Stimulated activated effector memory CD8-positive, alpha-beta T cell treated with anti-CD3 and anti-CD28 coated beads, Interleukin-12 subunit alpha, Interleukin-12 subunit beta, amount 100 ng/mL, for 72 hours (primary cell): Measurements from ENCODE around the gene DDX25.

ENCODE experiments used
- ATAC-seq: fragments of 150-1000 bp; cut with Tn5 transposase; 2 replicates; pipeline ENCODE4 v1.10.0; 2021
- DNase-seq, 2 donors: peaks; one replicate each; pipeline ENCODE4 v3.0.0; 2021 to 2022; ENCODE audit warnings: low spot score in 2 of 2
- H3K27ac Mint-ChIP-seq: one replicate; pipeline ENCODE4 v1.8.0; 2022; ENCODE audit warnings: mild to moderate bottlenecking, mixed read lengths
- H3K36me3 Mint-ChIP-seq: one replicate; pipeline ENCODE4 v1.8.0; 2022; ENCODE audit warnings: mild to moderate bottlenecking, mixed read lengths
- H3K4me1 Mint-ChIP-seq: one replicate; pipeline ENCODE4 v1.8.0; 2022; ENCODE audit warnings: mixed read lengths
- H3K4me3 Mint-ChIP-seq: one replicate; pipeline ENCODE4 v1.8.0; 2022; ENCODE audit warnings: mild to moderate bottlenecking, mixed read lengths
- H3K9me3 Mint-ChIP-seq: one replicate; pipeline ENCODE4 v1.8.0; 2022; ENCODE audit warnings: mixed read lengths

DDX25 gene

GRCh38 chr11:125959511-125959910, 55.2 kb downstream of the DDX25 start:
- no peak overlapping the region for H3K27ac Mint-ChIP-seq
- peaks cover 7% of the 10 kb centered on the region for H3K9me3 Mint-ChIP-seq
- H3K4me1 Mint-ChIP-seq = no peaks in the 10 kb centered on the region
- no peak overlapping the region for H3K4me3 Mint-ChIP-seq
- DNase-seq = no peak
- no peak for ATAC-seq
- no peaks in the 10 kb centered on the region for H3K36me3 Mint-ChIP-seq

- no peak for DNase-seq
- no peaks in the 10 kb centered on the region for H3K4me1 Mint-ChIP-seq
- no peaks in the 10 kb centered on the region for H3K36me3 Mint-ChIP-seq
- no peak for ATAC-seq
- peaks cover 7% of the 10 kb centered on the region for H3K9me3 Mint-ChIP-seq
- no peak overlapping the region for H3K4me3 Mint-ChIP-seq
- no peak overlapping the region for H3K27ac Mint-ChIP-seq
These were observed 55.6 kb downstream of the DDX25 start for GRCh38 chr11:125959931-125960330.

DNA sequence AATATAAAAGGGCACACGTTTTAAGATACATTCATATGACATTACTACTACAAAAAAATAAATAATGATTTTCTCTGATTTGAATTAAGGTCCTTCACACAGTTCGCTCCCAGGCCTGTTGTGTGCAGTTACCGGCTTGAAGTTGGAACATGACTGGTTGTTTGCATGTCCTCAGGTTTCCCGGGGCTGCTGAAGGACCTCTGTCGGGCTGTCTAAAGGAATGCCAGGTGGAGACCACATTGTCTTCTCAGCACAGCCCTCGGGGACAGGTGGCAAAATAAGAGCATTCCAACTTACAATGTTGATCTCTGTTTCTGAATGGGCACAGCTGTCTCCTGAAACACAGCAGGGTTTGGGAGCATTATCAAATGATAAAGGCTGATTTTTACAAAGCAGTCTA, 56.5 kb downstream of the DDX25 start:
- H3K4me1 Mint-ChIP-seq = no peaks in the 10 kb centered on the region
- no peak for ATAC-seq
- no peaks in the 10 kb centered on the region for H3K36me3 Mint-ChIP-seq
- H3K4me3 Mint-ChIP-seq = no peak overlapping the region
- peaks cover 7% of the 10 kb centered on the region for H3K9me3 Mint-ChIP-seq
- no peak overlapping the region for H3K27ac Mint-ChIP-seq
- no peak for DNase-seq

DNA sequence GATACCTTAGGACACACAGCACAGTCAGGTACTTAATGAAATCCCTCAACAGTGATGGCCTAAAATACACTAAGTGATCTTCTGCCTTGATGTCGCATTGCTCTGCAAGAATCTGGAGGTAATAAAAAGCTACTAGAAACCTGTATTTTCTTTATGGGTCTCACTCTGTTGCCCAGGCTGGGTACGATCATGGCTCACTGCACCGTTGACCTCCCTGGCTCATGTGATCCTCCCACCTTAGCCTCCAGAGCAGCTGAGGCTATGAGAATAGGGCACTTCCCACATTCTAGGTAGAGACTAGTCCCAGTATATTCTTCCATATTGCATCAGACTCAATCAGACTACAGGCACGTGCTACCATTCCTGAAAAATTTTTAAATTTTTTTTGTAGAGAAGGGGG, 63.2 kb downstream of the DDX25 start:
- Mint-ChIP-seq H3K4me3 (no peak overlapping the region), H3K9me3 (peaks cover 5% of the 10 kb centered on the region), H3K4me1 (no peaks in the 10 kb centered on the region), H3K36me3 (no peaks in the 10 kb centered on the region), H3K27ac (no peak overlapping the region)
- ATAC-seq (no peak), DNase-seq (no peak)

GRCh38 chr11:125968354-125968753, 64.0 kb downstream of the DDX25 start:
- H3K9me3 Mint-ChIP-seq = no peaks in the 10 kb centered on the region
- ATAC-seq = no peak
- H3K4me3 Mint-ChIP-seq = no peak overlapping the region
- H3K4me1 Mint-ChIP-seq = no peaks in the 10 kb centered on the region
- no peak for DNase-seq
- H3K27ac Mint-ChIP-seq = no peak overlapping the region
- no peaks in the 10 kb centered on the region for H3K36me3 Mint-ChIP-seq

GRCh38 chr11:125971618-125972017, 67.3 kb downstream of the DDX25 start:
- no peak overlapping the region for H3K27ac Mint-ChIP-seq
- no peak overlapping the region for H3K4me3 Mint-ChIP-seq
- no peaks in the 10 kb centered on the region for H3K36me3 Mint-ChIP-seq
- no peak for ATAC-seq
- H3K4me1 Mint-ChIP-seq = no peaks in the 10 kb centered on the region
- DNase-seq = no peak
- no peaks in the 10 kb centered on the region for H3K9me3 Mint-ChIP-seq

DNA sequence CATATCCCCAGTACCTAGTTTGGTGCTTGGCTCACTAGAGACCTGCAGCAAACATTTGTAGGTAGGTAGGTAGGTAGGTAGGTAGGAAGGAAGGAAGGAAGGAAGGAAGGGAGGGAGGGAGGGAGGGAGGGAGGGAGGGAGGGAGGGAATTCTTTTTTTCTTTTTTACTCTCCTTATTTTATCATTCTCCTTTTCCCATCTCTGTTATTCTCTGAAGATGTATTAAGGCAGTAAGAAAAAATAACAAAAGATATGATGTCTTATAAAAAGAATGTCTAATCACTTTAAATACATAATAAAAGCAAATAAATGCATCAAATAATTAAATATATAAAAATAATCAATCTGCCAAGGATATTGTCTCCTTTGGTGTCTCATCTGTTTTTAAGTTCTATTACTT, 70.0 kb downstream of the DDX25 start:
- no peaks in the 10 kb centered on the region for H3K36me3 Mint-ChIP-seq
- H3K4me3 Mint-ChIP-seq = no peak overlapping the region
- H3K4me1 Mint-ChIP-seq = no peaks in the 10 kb centered on the region
- DNase-seq (no peak), ATAC-seq (no peak)
- H3K27ac Mint-ChIP-seq = no peak overlapping the region
- H3K9me3 Mint-ChIP-seq = no peaks in the 10 kb centered on the region

- DNase-seq = no peak
- no peaks in the 10 kb centered on the region for H3K36me3 Mint-ChIP-seq
- H3K4me3 Mint-ChIP-seq = no peak overlapping the region
- no peaks in the 10 kb centered on the region for H3K9me3 Mint-ChIP-seq
- H3K27ac Mint-ChIP-seq = no peak overlapping the region
- ATAC-seq = no peak
- no peaks in the 10 kb centered on the region for H3K4me1 Mint-ChIP-seq
These were observed 71.3 kb downstream of the DDX25 start for GRCh38 chr11:125975634-125976033.

DNA sequence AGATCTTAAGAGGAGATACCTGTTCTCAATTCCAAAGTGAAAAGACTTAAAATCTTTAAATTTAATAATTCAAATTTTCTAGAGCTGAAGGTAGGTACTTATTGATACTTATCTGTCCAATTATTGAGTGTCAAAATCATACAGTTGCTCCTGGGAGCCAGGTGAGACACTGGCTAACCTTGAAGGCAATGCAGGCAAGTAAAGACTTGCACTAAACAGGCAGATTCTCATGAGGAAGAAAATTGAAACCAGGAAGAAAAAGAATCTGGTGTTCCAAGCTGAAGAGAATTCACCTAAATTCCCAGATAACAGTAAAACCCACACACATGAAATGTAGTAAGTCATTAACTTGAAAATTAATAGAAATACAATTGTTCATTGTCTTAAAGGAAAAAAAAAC, 71.8 kb downstream of the DDX25 start:
- DNase-seq = no peak
- no peak overlapping the region for H3K27ac Mint-ChIP-seq
- no peaks in the 10 kb centered on the region for H3K9me3 Mint-ChIP-seq
- ATAC-seq = no peak
- no peaks in the 10 kb centered on the region for H3K4me1 Mint-ChIP-seq
- no peak overlapping the region for H3K4me3 Mint-ChIP-seq
- H3K36me3 Mint-ChIP-seq = no peaks in the 10 kb centered on the region

DNA sequence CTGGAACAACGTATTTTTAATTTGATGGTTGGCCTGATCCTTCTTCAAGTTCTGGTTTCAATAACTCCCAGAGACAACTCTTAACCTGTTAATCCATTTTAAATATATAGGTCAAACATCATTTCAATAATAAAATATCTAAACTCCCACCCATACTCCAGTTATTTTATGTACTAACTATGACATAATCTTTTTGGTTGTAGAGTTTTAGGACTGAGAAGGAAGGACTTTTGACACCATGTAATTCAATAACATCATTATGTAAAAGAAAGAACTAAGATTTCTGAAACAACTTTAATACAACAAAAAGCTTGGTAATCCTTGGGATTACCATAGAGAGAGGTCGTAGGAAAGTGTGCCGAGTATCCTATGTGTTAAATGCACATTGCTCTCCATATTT, 73.0 kb downstream of the DDX25 start:
- H3K27ac Mint-ChIP-seq = no peak overlapping the region
- DNase-seq (no peak), ATAC-seq (no peak)

DNA sequence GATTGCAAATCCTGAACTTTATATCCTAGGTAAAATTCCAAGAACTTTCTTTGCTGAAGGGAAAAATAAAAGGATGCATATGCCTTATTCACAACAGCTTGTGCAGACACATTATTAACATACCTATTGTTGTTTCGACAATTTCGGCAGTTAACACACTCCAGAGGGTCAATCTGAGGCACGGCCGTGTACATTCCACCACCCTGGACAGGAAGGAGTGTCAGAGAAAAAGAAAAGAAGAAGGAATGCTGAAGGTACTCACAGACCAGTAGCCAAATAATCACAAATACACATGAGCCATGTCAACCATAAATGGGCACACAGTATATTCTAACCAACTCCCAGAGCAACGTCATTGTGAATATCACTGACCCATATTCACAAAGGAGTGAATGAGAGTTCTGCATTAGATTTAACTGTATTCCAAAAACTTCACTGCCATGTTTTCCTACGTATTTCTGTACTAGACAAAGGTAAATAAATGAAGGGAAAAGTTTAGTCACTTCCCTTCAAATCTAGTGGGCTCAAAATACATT, 73.9 kb downstream of the DDX25 start:
- DNase-seq (no peak), ATAC-seq (no peak)
- H3K36me3 Mint-ChIP-seq = no peaks in the 10 kb centered on the region
- no peaks in the 10 kb centered on the region for H3K4me1 Mint-ChIP-seq
- H3K27ac Mint-ChIP-seq = no peak overlapping the region
- H3K4me3 Mint-ChIP-seq = no peak overlapping the region
- no peaks in the 10 kb centered on the region for H3K9me3 Mint-ChIP-seq

More for the DNA sequence above, 73.0 kb downstream of the DDX25 start:
- Mint-ChIP-seq H3K36me3 (no peaks in the 10 kb centered on the region), H3K9me3 (no peaks in the 10 kb centered on the region), H3K4me1 (no peaks in the 10 kb centered on the region), H3K4me3 (no peak overlapping the region)
